HEK293 (cell line): ENCODE data around the gene INPP5F.

Experiments used
- CTCF ChIP-seq: fragments of 450-650 bp; formaldehyde crosslinking; IDR thresholded peaks from 2 replicates; pipeline ENCODE4 v1.5.1; 2016; ENCODE audit warnings: missing biosample characterization, missing genetic modification characterization
- KLF16 ChIP-seq: fragments of 450-650 bp; formaldehyde crosslinking; IDR thresholded peaks from 2 replicates; pipeline ENCODE4 v1.5.1; 2017; ENCODE audit warnings: missing biosample characterization, missing genetic modification characterization
- KLF7 ChIP-seq: fragments of 450-650 bp; formaldehyde crosslinking; IDR thresholded peaks from 2 replicates; pipeline ENCODE4 v1.5.1; 2016; ENCODE audit warnings: missing biosample characterization, missing genetic modification characterization, borderline replicate concordance
- KLF9 ChIP-seq: fragments of 450-650 bp; formaldehyde crosslinking; IDR thresholded peaks from 2 replicates; pipeline ENCODE4 v1.5.1; 2016; ENCODE audit warnings: missing biosample characterization, missing genetic modification characterization, low read depth
- SALL2 ChIP-seq: fragments of 450-650 bp; formaldehyde crosslinking; IDR thresholded peaks from 2 replicates; pipeline ENCODE4 v1.5.0; 2017; ENCODE audit warnings: missing biosample characterization, mild to moderate bottlenecking, missing genetic modification characterization, borderline replicate concordance
- ZBTB48 ChIP-seq: fragments of 450-650 bp; formaldehyde crosslinking; IDR thresholded peaks from 2 replicates; pipeline ENCODE4 v1.5.1; 2016; ENCODE audit warnings: missing biosample characterization, missing genetic modification characterization
- ZNF26 ChIP-seq: fragments of 450-650 bp; formaldehyde crosslinking; IDR thresholded peaks from 2 replicates; pipeline ENCODE4 v1.5.1; 2016; ENCODE audit warnings: missing biosample characterization, missing genetic modification characterization
- ZNF302 ChIP-seq: fragments of 450-650 bp; formaldehyde crosslinking; IDR thresholded peaks from 2 replicates; pipeline ENCODE4 v1.5.1; 2016; ENCODE audit warnings: missing biosample characterization, missing genetic modification characterization, low read depth
- ZNF398 ChIP-seq: fragments of 450-650 bp; formaldehyde crosslinking; IDR thresholded peaks from 2 replicates; pipeline ENCODE4 v1.5.1; 2017; ENCODE audit warnings: missing biosample characterization, missing genetic modification characterization
- ZNF423 ChIP-seq: fragments of 450-650 bp; formaldehyde crosslinking; IDR thresholded peaks from 2 replicates; pipeline ENCODE4 v1.5.1; 2016; ENCODE audit warnings: missing biosample characterization, missing genetic modification characterization
- ZNF664 ChIP-seq: fragments of 450-650 bp; formaldehyde crosslinking; IDR thresholded peaks from 2 replicates; pipeline ENCODE4 v1.5.1; 2016; ENCODE audit warnings: missing biosample characterization, missing genetic modification characterization

- TF ChIP-seq KLF9 (no peak), ZNF423 (tag by site-specific recombination) (no peak), CTCF (tag by site-specific recombination) (no peak), ZBTB48 (tag by site-specific recombination) (no peak), KLF7 (tag by site-specific recombination) (no peak), ZNF664 (no peak), ZNF302 (no peak), SALL2 (tag by site-specific recombination) (no peak), KLF16 (tag by site-specific recombination) (no peak), ZNF398 (tag by site-specific recombination) (no peak), ZNF26 (tag by site-specific recombination) (no peak)
These were observed 10.4 kb downstream of the INPP5F start for GRCh38 chr10:119736220-119736619.
